H9 (cell line): ENCODE measurements around the gene CDKAL1. TPM values are rescaled to one million over a fixed set of nuclear protein-coding genes. Genes with fewer than 3 reads are reported as not detected.

ENCODE experiments used
- DNase-seq: peaks from one replicate; pipeline ENCODE4 v3.0.0-alpha.2; 2017
- H2AFZ ChIP-seq: one replicate; pipeline ENCODE4 v1.6.1; 2013; ENCODE audit warnings: mild to moderate bottlenecking, low read length, control low read depth, moderate library complexity
- H2AK5ac ChIP-seq: 2 replicates; pipeline ENCODE4 v1.6.1; 2013; ENCODE audit warnings: low read length, control low read depth, mixed read lengths; ENCODE audit not compliant: insufficient read length
- H2BK120ac ChIP-seq: one replicate; pipeline ENCODE4 v1.6.1; 2013; ENCODE audit warnings: low read depth, mild to moderate bottlenecking, low read length, control low read depth, inconsistent platforms; ENCODE audit not compliant: poor library complexity, severe bottlenecking
- H2BK12ac ChIP-seq: 2 replicates; pipeline ENCODE4 v1.6.1; 2013; ENCODE audit warnings: low read length, control low read depth, mixed read lengths, low read depth; ENCODE audit not compliant: insufficient read length
- H2BK15ac ChIP-seq: 2 replicates; pipeline ENCODE4 v1.6.1; 2013; ENCODE audit warnings: low read depth, low read length, control low read depth
- H2BK20ac ChIP-seq: one replicate; pipeline ENCODE4 v1.6.1; 2013; ENCODE audit warnings: low read depth, mild to moderate bottlenecking, low read length, control low read depth, inconsistent platforms; ENCODE audit not compliant: poor library complexity, severe bottlenecking
- H2BK5ac ChIP-seq: 2 replicates; pipeline ENCODE4 v1.6.1; 2013; ENCODE audit warnings: low read length, control low read depth, mixed read lengths; ENCODE audit not compliant: insufficient read length
- H3K14ac ChIP-seq: 2 replicates; pipeline ENCODE4 v1.6.1; 2013; ENCODE audit warnings: low read length, control low read depth; ENCODE audit not compliant: insufficient read depth
- H3K18ac ChIP-seq: 2 replicates; pipeline ENCODE4 v1.6.1; 2013; ENCODE audit warnings: low read depth, mild to moderate bottlenecking, mixed read lengths, low read length, control low read depth; ENCODE audit not compliant: insufficient read length
- H3K23ac ChIP-seq: 2 replicates; pipeline ENCODE4 v1.6.1; 2013; ENCODE audit warnings: low read length, control low read depth, mixed read lengths, low read depth; ENCODE audit not compliant: insufficient read length
- H3K23me2 ChIP-seq: 2 replicates; pipeline ENCODE4 v1.6.1; 2013; ENCODE audit warnings: low read depth, mild to moderate bottlenecking, mixed read lengths, low read length, control low read depth; ENCODE audit not compliant: insufficient read length, poor library complexity, severe bottlenecking
- H3K27ac ChIP-seq: 2 replicates; pipeline ENCODE4 v1.5.1; 2013; ENCODE audit warnings: low read length, control low read depth, mixed read lengths, low read depth; ENCODE audit not compliant: insufficient read length
- H3K27me3 ChIP-seq: 2 replicates; pipeline ENCODE4 v1.6.1; 2013; ENCODE audit warnings: low read length, control low read depth, inconsistent platforms; ENCODE audit not compliant: insufficient read depth
- H3K4ac ChIP-seq: 2 replicates; pipeline ENCODE4 v1.6.1; 2013; ENCODE audit warnings: low read depth, mild to moderate bottlenecking, control low read depth, inconsistent platforms, low read length, moderate library complexity
- H3K4me1 ChIP-seq: 2 replicates; pipeline ENCODE4 v1.6.1; 2013; ENCODE audit warnings: low read length, control low read depth, inconsistent platforms; ENCODE audit not compliant: insufficient read depth
- H3K4me2 ChIP-seq: 2 replicates; pipeline ENCODE4 v1.6.1; 2013; ENCODE audit warnings: low read length, control low read depth, mixed read lengths; ENCODE audit not compliant: insufficient read length, insufficient read depth
- H3K56ac ChIP-seq: 2 replicates; pipeline ENCODE4 v1.6.1; 2013; ENCODE audit warnings: low read depth, mild to moderate bottlenecking, mixed read lengths, low read length, control low read depth; ENCODE audit not compliant: insufficient read length
- H3K79me1 ChIP-seq: 2 replicates; pipeline ENCODE4 v1.6.1; 2013; ENCODE audit warnings: low read depth, mild to moderate bottlenecking, moderate library complexity, low read length, control low read depth, inconsistent platforms; ENCODE audit not compliant: insufficient read depth, poor library complexity, severe bottlenecking
- H3K79me2 ChIP-seq: 2 replicates; pipeline ENCODE4 v1.6.1; 2013; ENCODE audit warnings: low read length, control low read depth, inconsistent platforms; ENCODE audit not compliant: insufficient read depth
- H3K9ac ChIP-seq: 2 replicates; pipeline ENCODE4 v1.6.1; 2013; ENCODE audit warnings: low read length, control low read depth, mixed read lengths; ENCODE audit not compliant: insufficient read length; ENCODE audit errors: extremely low read depth
- H3K9me3 ChIP-seq: one replicate; pipeline ENCODE4 v1.6.1; 2013; ENCODE audit warnings: low read depth, low read length, inconsistent platforms; ENCODE audit not compliant: control insufficient read depth
- H3T11ph ChIP-seq: one replicate; pipeline ENCODE4 v1.6.1; 2013; ENCODE audit warnings: mild to moderate bottlenecking, low read length, control low read depth, inconsistent platforms
- H4K20me1 ChIP-seq: one replicate; pipeline ENCODE4 v1.6.1; 2013; ENCODE audit not compliant: control insufficient read depth, insufficient read length, insufficient read depth
- H4K5ac ChIP-seq: 2 replicates; pipeline ENCODE4 v1.6.1; 2013; ENCODE audit warnings: low read depth, mild to moderate bottlenecking, mixed read lengths, low read length, control low read depth; ENCODE audit not compliant: insufficient read length
- H4K8ac ChIP-seq: replicated peaks from 2 replicates; pipeline ENCODE4 v1.6.1; 2013; ENCODE audit warnings: low read length, control low read depth, mixed read lengths, low read depth; ENCODE audit not compliant: insufficient read length
- H4K91ac ChIP-seq: 2 replicates; pipeline ENCODE4 v1.6.1; 2013; ENCODE audit warnings: low read depth, mild to moderate bottlenecking, moderate library complexity, mixed read lengths, low read length, control low read depth; ENCODE audit not compliant: insufficient read length
- H3K27ac Mint-ChIP-seq, 3 experiments: 2 replicates in 2 of 3; 3 replicates in 1 of 3; pipeline ENCODE4 v1.8.0; 2020 to 2021; ENCODE audit warnings: mixed read lengths in 3 of 3, mild to moderate bottlenecking in 1 of 3, moderate library complexity in 1 of 3
- H3K27me3 Mint-ChIP-seq: 2 replicates; pipeline ENCODE4 v1.8.0; 2021; ENCODE audit warnings: low read depth, mild to moderate bottlenecking, moderate library complexity, mixed read lengths
- H3K36me3 Mint-ChIP-seq, 3 experiments: 2 replicates in 2 of 3; 3 replicates in 1 of 3; pipeline ENCODE4 v1.8.0; 2020 to 2021; ENCODE audit warnings: low read depth in 3 of 3, mixed read lengths in 3 of 3; ENCODE audit not compliant: insufficient read depth in 1 of 3
- H3K4me1 Mint-ChIP-seq, 2 experiments: 2 replicates each; pipeline ENCODE4 v1.8.0; 2020; ENCODE audit warnings: mixed read lengths in 2 of 2
- H3K4me3 Mint-ChIP-seq, 2 experiments: 2 replicates in 1 of 2; 3 replicates in 1 of 2; pipeline ENCODE4 v1.8.0; 2020 to 2021; ENCODE audit warnings: mild to moderate bottlenecking in 2 of 2, mixed read lengths in 2 of 2, moderate library complexity in 1 of 2
- H3K9me3 Mint-ChIP-seq, 2 experiments: 2 replicates in 1 of 2; 3 replicates in 1 of 2; pipeline ENCODE4 v1.8.0; 2020; ENCODE audit warnings: mild to moderate bottlenecking in 2 of 2, mixed read lengths in 2 of 2, moderate library complexity in 1 of 2
- WGBS: extraction: QIAGEN DNeasy Blood & Tissue Kit; methylation state at CpG from one replicate; pipeline ENCODE4 v1.1.7; 2013; ENCODE audit warnings: missing lambda C conversion rate, low lambda C conversion rate, mixed read lengths; ENCODE audit not compliant: insufficient read length; ENCODE audit errors: extremely low coverage; 5-methylcytosine and 5-hydroxymethylcytosine counted together
- total RNA-seq: library from RNA; stranded (reverse); gene quantifications from 2 replicates; pipeline ENCODE4 v1.2.1, GENCODE V29; 2021
- TF ChIP-seq, protein P1 (sequence below): fragments of 200-600 bp; sonication (generic); conservative IDR thresholded peaks from 3 replicates; pipeline ENCODE4 v1.8.0; 2021; ENCODE audit warnings: antibody characterized with exemption, mild to moderate bottlenecking

CDKAL1 gene
- total RNA-seq, 1 experiment from 2014 or later: 23.0 TPM

DNA sequence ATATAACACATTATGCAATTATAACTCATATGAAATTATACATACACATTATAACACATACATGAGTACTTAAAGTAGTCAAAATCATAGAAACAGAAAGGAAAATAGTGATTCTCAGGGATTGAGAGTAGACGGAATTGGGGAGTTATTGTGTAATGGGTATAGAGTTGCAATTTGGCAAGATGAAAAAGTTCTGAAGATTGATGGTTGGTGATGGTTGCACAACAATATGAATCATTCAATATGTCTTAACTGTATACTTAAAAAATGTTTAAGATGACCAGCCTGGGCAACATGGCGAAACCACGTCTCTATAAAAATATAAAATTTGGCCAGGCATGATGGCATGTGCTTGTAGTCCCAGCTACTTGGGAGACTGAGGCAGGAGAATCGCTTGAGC lies 372.7 kb downstream of the CDKAL1 start:
- no peak overlapping the region for H3K27ac ChIP-seq
- Mint-ChIP-seq H3K27me3 (no peaks in the 10 kb centered on the region), H3K4me3 (no peak overlapping the region), H3K27ac (no peak overlapping the region), H3K36me3 (peaks cover 0 to 15% (median 0%) of the 10 kb centered on the region in 3 experiments; a peak in 6 of 7 replicates), H3K9me3 (peaks cover 4 to 8% of the 10 kb centered on the region in 2 experiments; a peak in 4 of 5 replicates), H3K4me1 (peaks cover 26 to 27% of the 10 kb centered on the region in 2 experiments)
- no peak overlapping the region for H4K8ac ChIP-seq
- no peak overlapping the region for H3K18ac ChIP-seq
- no peak overlapping the region for H2BK12ac ChIP-seq
- H3K9ac ChIP-seq: no peak overlapping the region
- H3K79me1 ChIP-seq: no peaks in the 10 kb centered on the region
- no peaks in the 10 kb centered on the region for H4K20me1 ChIP-seq
- no peak overlapping the region for H3T11ph ChIP-seq
- H2AFZ ChIP-seq: no peak overlapping the region
- TF ChIP-seq, protein P1, sequence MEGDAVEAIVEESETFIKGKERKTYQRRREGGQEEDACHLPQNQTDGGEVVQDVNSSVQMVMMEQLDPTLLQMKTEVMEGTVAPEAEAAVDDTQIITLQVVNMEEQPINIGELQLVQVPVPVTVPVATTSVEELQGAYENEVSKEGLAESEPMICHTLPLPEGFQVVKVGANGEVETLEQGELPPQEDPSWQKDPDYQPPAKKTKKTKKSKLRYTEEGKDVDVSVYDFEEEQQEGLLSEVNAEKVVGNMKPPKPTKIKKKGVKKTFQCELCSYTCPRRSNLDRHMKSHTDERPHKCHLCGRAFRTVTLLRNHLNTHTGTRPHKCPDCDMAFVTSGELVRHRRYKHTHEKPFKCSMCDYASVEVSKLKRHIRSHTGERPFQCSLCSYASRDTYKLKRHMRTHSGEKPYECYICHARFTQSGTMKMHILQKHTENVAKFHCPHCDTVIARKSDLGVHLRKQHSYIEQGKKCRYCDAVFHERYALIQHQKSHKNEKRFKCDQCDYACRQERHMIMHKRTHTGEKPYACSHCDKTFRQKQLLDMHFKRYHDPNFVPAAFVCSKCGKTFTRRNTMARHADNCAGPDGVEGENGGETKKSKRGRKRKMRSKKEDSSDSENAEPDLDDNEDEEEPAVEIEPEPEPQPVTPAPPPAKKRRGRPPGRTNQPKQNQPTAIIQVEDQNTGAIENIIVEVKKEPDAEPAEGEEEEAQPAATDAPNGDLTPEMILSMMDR: no peak
- no peak overlapping the region for H4K5ac ChIP-seq
- no peaks in the 10 kb centered on the region for H3K23me2 ChIP-seq
- no peak overlapping the region for H3K4me2 ChIP-seq
- 100% methylated on average over 1 of the region's 4 CpGs for WGBS
- H3K56ac ChIP-seq: no peak overlapping the region
- no peak overlapping the region for H2AK5ac ChIP-seq
- no peak for DNase-seq
- H3K14ac ChIP-seq: no peak overlapping the region
- H3K27me3 ChIP-seq: no peaks in the 10 kb centered on the region
- H3K23ac ChIP-seq: no peak overlapping the region
- H2BK5ac ChIP-seq: no peak overlapping the region
- H4K91ac ChIP-seq: no peak overlapping the region
- no peak overlapping the region for H3K4ac ChIP-seq
- no peaks in the 10 kb centered on the region for H3K4me1 ChIP-seq
- H2BK120ac ChIP-seq: no peak overlapping the region
- H3K9me3 ChIP-seq: no peaks in the 10 kb centered on the region
- H3K79me2 ChIP-seq: no peaks in the 10 kb centered on the region
- no peak overlapping the region for H2BK20ac ChIP-seq
- H2BK15ac ChIP-seq: no peak overlapping the region
